CD14-positive monocyte (primary cell): Measurements from ENCODE around the gene ANKRD31. TPM values are rescaled to one million over a fixed set of nuclear protein-coding genes. Genes with fewer than 3 reads are reported as not detected.
A peak's percentile ranks its signal among the peaks of the same experiment; 100 is the strongest.
"Not testable (repeated sequence)": the region's sequence is repeated elsewhere in the genome, so short reads cannot be mapped to it uniquely, and the experiment has no call there.

Experiments
- DNase-seq, 3 donors: peaks; one replicate each; pipeline ENCODE4 v3.0.0-alpha.2; 2011 to 2022
- H2AFZ ChIP-seq: 2 replicates; pipeline ENCODE4 v1.6.0; 2012; ENCODE audit warnings: mild to moderate bottlenecking, low read depth, low read length, inconsistent platforms; ENCODE audit not compliant: insufficient read depth, poor library complexity, severe bottlenecking
- H3K27ac ChIP-seq, 2 donors: 1 replicate in 1 of 2; 2 replicates in 1 of 2; pipeline ENCODE4 v1.5.1; 2012 to 2013; ENCODE audit warnings: low read length in 2 of 2, control low read depth in 1 of 2, inconsistent platforms in 1 of 2, low read depth in 1 of 2, mild to moderate bottlenecking in 1 of 2
- H3K27me3 ChIP-seq, 2 donors: one replicate each; pipeline versions ENCODE4 v1.6.0 to v1.6.1; 2011 to 2013; ENCODE audit warnings: low read length in 2 of 2; ENCODE audit not compliant: control insufficient read depth in 2 of 2, insufficient read depth in 2 of 2
- H3K36me3 ChIP-seq, 2 donors: replicated peaks in 1 of 2; 1 replicate in 1 of 2; 2 replicates in 1 of 2; pipeline versions ENCODE4 v1.5.1 to v1.6.1; 2012 to 2013; ENCODE audit warnings: low read length in 2 of 2, control low read depth in 1 of 2, inconsistent platforms in 1 of 2, mild to moderate bottlenecking in 1 of 2; ENCODE audit not compliant: insufficient read depth in 2 of 2, control insufficient read depth in 1 of 2
- H3K4me1 ChIP-seq, 2 donors: 1 replicate in 1 of 2; 2 replicates in 1 of 2; pipeline versions ENCODE4 v1.5.1 to v1.6.1; 2012 to 2013; ENCODE audit warnings: low read length in 2 of 2, control low read depth in 1 of 2, inconsistent platforms in 1 of 2, mild to moderate bottlenecking in 1 of 2, moderate library complexity in 1 of 2; ENCODE audit not compliant: insufficient read depth in 2 of 2, control insufficient read depth in 1 of 2
- H3K4me2 ChIP-seq: replicated peaks from 2 replicates; pipeline ENCODE3; 2012; ENCODE audit warnings: low read length, moderate library complexity, mild to moderate bottlenecking; ENCODE audit not compliant: poor library complexity, severe bottlenecking; ENCODE audit errors: extremely low read depth
- H3K4me3 ChIP-seq, 3 experiments: fragments of 200-600 bp in 1 of 3; sonication (generic) in 1 of 3; replicated peaks in 1 of 3; 1 replicate in 2 of 3; 2 replicates in 1 of 3; pipeline ENCODE4 v1.5.1; 2011 to 2013; ENCODE audit warnings: low read length in 3 of 3, mild to moderate bottlenecking in 3 of 3, control low read depth in 2 of 3, low read depth in 2 of 3, inconsistent platforms in 1 of 3, moderate library complexity in 1 of 3
- H3K79me2 ChIP-seq: 2 replicates; pipeline ENCODE4 v1.6.0; 2012; ENCODE audit warnings: mild to moderate bottlenecking, control low read depth, inconsistent platforms, low read length, moderate library complexity; ENCODE audit not compliant: insufficient read depth
- H3K9ac ChIP-seq: 2 replicates; pipeline ENCODE4 v1.6.0; 2017; ENCODE audit warnings: low read length, mild to moderate bottlenecking; ENCODE audit not compliant: insufficient read depth, poor library complexity, severe bottlenecking
- H3K9me3 ChIP-seq, 2 donors: replicated peaks in 1 of 2; 1 replicate in 1 of 2; 2 replicates in 1 of 2; pipeline versions ENCODE4 v1.5.1 to v1.6.1; 2012 to 2013; ENCODE audit warnings: low read length in 2 of 2, control low read depth in 1 of 2; ENCODE audit not compliant: control insufficient read depth in 1 of 2, insufficient read depth in 1 of 2
- H4K20me1 ChIP-seq: 2 replicates; pipeline ENCODE4 v1.6.0; 2012; ENCODE audit warnings: mild to moderate bottlenecking, low read length, control low read depth, moderate library complexity; ENCODE audit not compliant: insufficient read depth
- H3K27ac Mint-ChIP-seq, 7 donors: one replicate each; pipeline ENCODE4 v1.8.0; 2020; ENCODE audit warnings: mild to moderate bottlenecking in 7 of 7, mixed read lengths in 7 of 7, moderate library complexity in 6 of 7, inconsistent platforms in 2 of 7
- H3K27me3 Mint-ChIP-seq, 3 donors: one replicate each; pipeline ENCODE4 v1.8.0; 2021 to 2022; ENCODE audit warnings: low read depth in 3 of 3, mild to moderate bottlenecking in 3 of 3, mixed read lengths in 3 of 3, moderate library complexity in 3 of 3, inconsistent platforms in 1 of 3
- H3K36me3 Mint-ChIP-seq, 2 donors: one replicate each; pipeline ENCODE4 v1.8.0; 2020; ENCODE audit warnings: mixed read lengths in 2 of 2, inconsistent platforms in 1 of 2, mild to moderate bottlenecking in 1 of 2
- H3K4me1 Mint-ChIP-seq: one replicate; pipeline ENCODE4 v1.8.0; 2020; ENCODE audit warnings: mild to moderate bottlenecking, mixed read lengths
- H3K4me3 Mint-ChIP-seq, 2 donors: one replicate each; pipeline ENCODE4 v1.8.0; 2020; ENCODE audit warnings: mild to moderate bottlenecking in 2 of 2, mixed read lengths in 2 of 2, moderate library complexity in 1 of 2
- H3K9me3 Mint-ChIP-seq, 7 donors: one replicate each; pipeline ENCODE4 v1.8.0; 2020 to 2022; ENCODE audit warnings: mixed read lengths in 7 of 7, mild to moderate bottlenecking in 6 of 7, moderate library complexity in 6 of 7, inconsistent platforms in 2 of 7
- WGBS: methylation state at CpG from one replicate; pipeline ENCODE4 v1.1.5; 2013; ENCODE audit warnings: missing lambda C conversion rate; ENCODE audit not compliant: insufficient coverage; 5-methylcytosine and 5-hydroxymethylcytosine counted together
- intact Hi-C, 2 donors: fragments of 100-400 bp; cut with micrococcal nuclease; formaldehyde crosslinking; loops; one replicate each; pipeline versions ENCODE4 v1.15.0 to v1.15.1; 2023
- polyA plus RNA-seq, 3 donors: library from polyadenylated mRNA; depleted of rRNA in 1 of 3; unstranded in 2 of 3; stranded (reverse) in 1 of 3; fragments of 300-500 nt in 2 of 3; fragments of >200 nt in 1 of 3; fragmentation: Illumina TruSeq in 2 of 3; gene quantifications; 1 replicate in 2 of 3; 2 replicates in 1 of 3; pipeline ENCODE4 v1.2.3, GENCODE V29; 2012 to 2021
- TF ChIP-seq, protein P1 (sequence below): fragments of 200-600 bp; IDR thresholded peaks from one replicate; pipeline ENCODE4 v1.8.0; 2022; ENCODE audit warnings: antibody characterized with exemption, mild to moderate bottlenecking

The ANKRD31 gene
- polyA plus RNA-seq, 3 donors: 0.05 TPM; not detected in 2

DNA sequence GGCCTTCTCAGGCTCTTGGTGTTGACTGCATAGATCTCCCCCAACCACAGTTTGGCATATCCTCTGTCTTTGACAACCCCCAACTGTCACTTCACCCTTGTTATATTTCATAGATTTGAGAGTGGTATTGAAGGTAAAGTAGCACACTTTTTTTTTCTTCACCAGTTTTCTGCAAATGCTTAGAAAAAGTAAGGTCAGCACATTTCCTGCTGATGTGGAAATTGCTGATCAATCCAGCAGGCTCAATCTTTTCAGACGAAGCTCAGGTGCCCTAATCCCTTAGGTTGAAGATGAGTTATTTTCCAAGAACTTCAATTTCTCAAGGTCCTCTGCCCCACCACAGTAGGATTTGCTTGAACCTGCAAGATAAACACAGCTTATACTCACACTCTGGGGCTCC lies 38.5 kb upstream of the ANKRD31 start:
- no peak overlapping the region for H3K4me3 Mint-ChIP-seq
- peaks cover 5 to 11% (median 8%) of the 10 kb centered on the region in 7 donors for H3K9me3 Mint-ChIP-seq
- TF ChIP-seq, protein P1, sequence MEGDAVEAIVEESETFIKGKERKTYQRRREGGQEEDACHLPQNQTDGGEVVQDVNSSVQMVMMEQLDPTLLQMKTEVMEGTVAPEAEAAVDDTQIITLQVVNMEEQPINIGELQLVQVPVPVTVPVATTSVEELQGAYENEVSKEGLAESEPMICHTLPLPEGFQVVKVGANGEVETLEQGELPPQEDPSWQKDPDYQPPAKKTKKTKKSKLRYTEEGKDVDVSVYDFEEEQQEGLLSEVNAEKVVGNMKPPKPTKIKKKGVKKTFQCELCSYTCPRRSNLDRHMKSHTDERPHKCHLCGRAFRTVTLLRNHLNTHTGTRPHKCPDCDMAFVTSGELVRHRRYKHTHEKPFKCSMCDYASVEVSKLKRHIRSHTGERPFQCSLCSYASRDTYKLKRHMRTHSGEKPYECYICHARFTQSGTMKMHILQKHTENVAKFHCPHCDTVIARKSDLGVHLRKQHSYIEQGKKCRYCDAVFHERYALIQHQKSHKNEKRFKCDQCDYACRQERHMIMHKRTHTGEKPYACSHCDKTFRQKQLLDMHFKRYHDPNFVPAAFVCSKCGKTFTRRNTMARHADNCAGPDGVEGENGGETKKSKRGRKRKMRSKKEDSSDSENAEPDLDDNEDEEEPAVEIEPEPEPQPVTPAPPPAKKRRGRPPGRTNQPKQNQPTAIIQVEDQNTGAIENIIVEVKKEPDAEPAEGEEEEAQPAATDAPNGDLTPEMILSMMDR: no peak
- no peaks in the 10 kb centered on the region for H3K4me1 Mint-ChIP-seq
- no peaks in the 10 kb centered on the region for H3K27me3 ChIP-seq
- H3K4me2 ChIP-seq: no peak overlapping the region
- no peak for DNase-seq
- H3K36me3 Mint-ChIP-seq: no peaks in the 10 kb centered on the region
- H4K20me1 ChIP-seq: no peaks in the 10 kb centered on the region
- H3K27ac Mint-ChIP-seq: no peak overlapping the region
- no peak overlapping the region for H3K27ac ChIP-seq
- no peaks in the 10 kb centered on the region for H3K9me3 ChIP-seq
- no peak overlapping the region for H3K4me3 ChIP-seq
- no peaks in the 10 kb centered on the region for H3K79me2 ChIP-seq
- intact Hi-C loops: no loop called here
- no peak overlapping the region for H3K9ac ChIP-seq
- H3K4me1 ChIP-seq: no peaks in the 10 kb centered on the region
- H3K36me3 ChIP-seq: no peaks in the 10 kb centered on the region
- H3K27me3 Mint-ChIP-seq: peaks cover 0 to 3% (median 0%) of the 10 kb centered on the region in 3 donors
- WGBS: no CpG with 5 or more reads among the region's 1 CpG
- peak overlapping the region; percentile 22 for H2AFZ ChIP-seq

DNA sequence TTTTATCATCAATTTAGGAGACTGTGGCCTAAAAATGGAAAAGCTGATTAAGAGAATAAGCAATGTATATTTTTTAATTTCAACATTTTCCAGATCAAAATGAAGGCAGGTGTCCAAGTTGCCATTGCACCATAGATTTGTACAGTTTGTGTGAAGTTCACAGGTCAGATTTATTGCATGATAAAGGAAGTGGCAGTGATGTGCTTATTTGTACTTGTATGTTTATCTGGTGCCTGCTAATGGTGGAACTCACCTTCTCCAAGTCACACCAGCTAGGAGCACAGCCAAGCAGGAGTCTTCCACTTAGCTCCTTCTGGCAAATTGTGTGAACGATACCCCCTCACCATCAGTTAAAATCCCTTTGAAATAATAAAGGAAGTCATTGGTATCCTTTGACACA lies 37.8 kb upstream of the ANKRD31 start:
- peak overlapping the region in 1 of 7 donors; percentile 36 for H3K27ac Mint-ChIP-seq
- Histone ChIP-seq H4K20me1 (no peaks in the 10 kb centered on the region), H3K36me3 (no peaks in the 10 kb centered on the region), H3K27ac (no peak overlapping the region), H3K4me3 (no peak overlapping the region), H3K4me1 (no peaks in the 10 kb centered on the region), H3K4me2 (no peak overlapping the region), H3K27me3 (no peaks in the 10 kb centered on the region), H2AFZ (peak overlapping the region; percentile 22), H3K9me3 (peaks cover 0 to 3% of the 10 kb centered on the region in 2 donors), H3K79me2 (no peaks in the 10 kb centered on the region), H3K9ac (no peak overlapping the region)
- DNase-seq: no peak
- intact Hi-C loops: no loop called here
- TF ChIP-seq, protein P1: no peak
- no peaks in the 10 kb centered on the region for H3K4me1 Mint-ChIP-seq
- H3K9me3 Mint-ChIP-seq: peaks cover 11 to 17% (median 13%) of the 10 kb centered on the region in 7 donors
- no peak overlapping the region for H3K4me3 Mint-ChIP-seq
- H3K27me3 Mint-ChIP-seq: peaks cover 0 to 3% (median 0%) of the 10 kb centered on the region in 3 donors
- WGBS: no CpG with 5 or more reads among the region's 1 CpG
- no peaks in the 10 kb centered on the region for H3K36me3 Mint-ChIP-seq

DNA sequence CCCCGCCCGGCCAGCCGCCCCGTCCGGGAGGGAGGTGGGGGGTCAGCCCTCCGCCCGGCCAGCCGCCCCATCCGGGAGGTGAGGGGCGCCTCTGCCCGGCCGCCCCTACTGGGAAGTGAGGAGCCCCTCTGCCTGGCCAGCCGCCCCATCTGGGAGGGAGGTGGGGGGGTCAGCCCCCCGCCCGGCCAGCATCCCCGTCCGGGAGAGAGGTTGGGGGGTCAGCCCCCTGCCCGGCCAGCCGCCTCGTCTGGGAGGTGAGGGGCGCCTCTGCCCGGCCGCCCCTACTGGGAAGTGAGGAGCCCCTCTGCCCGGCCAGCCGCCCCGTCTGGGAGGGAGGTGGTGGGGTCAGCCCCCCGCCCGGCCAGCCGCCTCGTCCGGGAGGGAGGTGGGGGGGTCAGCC lies 33.9 kb upstream of the ANKRD31 start:
- H3K9me3 ChIP-seq, intact Hi-C loops, H3K27ac ChIP-seq, H3K4me1 Mint-ChIP-seq, H3K27ac Mint-ChIP-seq, DNase-seq, H3K36me3 ChIP-seq, H3K79me2 ChIP-seq, H3K4me3 ChIP-seq, H3K4me3 Mint-ChIP-seq, H3K27me3 Mint-ChIP-seq, H3K4me1 ChIP-seq, H2AFZ ChIP-seq, H3K9ac ChIP-seq, H3K36me3 Mint-ChIP-seq, H3K27me3 ChIP-seq, H4K20me1 ChIP-seq, H3K4me2 ChIP-seq: not testable (repeated sequence)
- no CpG with 5 or more reads among the region's 31 CpGs for WGBS
- H3K9me3 Mint-ChIP-seq: peaks cover 16 to 29% (median 19%) of the 10 kb centered on the region in 7 donors
